Trophoblast cell (in vitro differentiated cells and primary cell): ENCODE results near the gene CLEC4E.

Experiments used
- DNase-seq, 2 donors: peaks; one replicate each; pipeline ENCODE4 v3.0.0-alpha.2; 2016
- H2AFZ ChIP-seq: 2 replicates; pipeline ENCODE4 v1.6.1; 2013; ENCODE audit warnings: low read length, moderate library complexity, mild to moderate bottlenecking; ENCODE audit not compliant: insufficient read depth, poor library complexity
- H2AK5ac ChIP-seq: 2 replicates; pipeline ENCODE4 v1.6.1; 2013; ENCODE audit warnings: mild to moderate bottlenecking, low read length
- H2BK120ac ChIP-seq: 2 replicates; pipeline ENCODE4 v1.6.1; 2013; ENCODE audit warnings: low read length, mild to moderate bottlenecking, moderate library complexity; ENCODE audit not compliant: insufficient read depth, poor library complexity
- H2BK12ac ChIP-seq: 2 replicates; pipeline ENCODE4 v1.6.1; 2013; ENCODE audit warnings: mild to moderate bottlenecking, low read length, moderate library complexity
- H2BK5ac ChIP-seq: 2 replicates; pipeline ENCODE4 v1.6.1; 2013; ENCODE audit warnings: low read length, low read depth, moderate library complexity, mild to moderate bottlenecking; ENCODE audit not compliant: poor library complexity
- H3K14ac ChIP-seq: 2 replicates; pipeline ENCODE4 v1.6.1; 2013; ENCODE audit warnings: mild to moderate bottlenecking, low read length
- H3K18ac ChIP-seq: 2 replicates; pipeline ENCODE4 v1.6.1; 2013; ENCODE audit warnings: mild to moderate bottlenecking, low read length
- H3K23ac ChIP-seq: 2 replicates; pipeline ENCODE4 v1.6.1; 2013; ENCODE audit warnings: low read length
- H3K27ac ChIP-seq: 2 replicates; pipeline ENCODE4 v1.5.1; 2013; ENCODE audit warnings: low read depth, mild to moderate bottlenecking, inconsistent platforms, low read length, moderate library complexity
- H3K27me3 ChIP-seq: 2 replicates; pipeline ENCODE4 v1.6.1; 2013; ENCODE audit warnings: inconsistent platforms, mild to moderate bottlenecking, low read length, moderate library complexity; ENCODE audit not compliant: insufficient read depth
- H3K36me3 ChIP-seq, 2 experiments: 1 replicate in 1 of 2; 2 replicates in 1 of 2; pipeline ENCODE4 v1.6.1; 2013; ENCODE audit warnings: low read length in 2 of 2, mild to moderate bottlenecking in 2 of 2, moderate library complexity in 1 of 2; ENCODE audit not compliant: insufficient read depth in 2 of 2, control insufficient read depth in 1 of 2
- H3K4ac ChIP-seq: 2 replicates; pipeline ENCODE4 v1.6.1; 2013; ENCODE audit warnings: low read depth, mild to moderate bottlenecking, low read length, moderate library complexity
- H3K4me1 ChIP-seq, 2 experiments: 1 replicate in 1 of 2; 2 replicates in 1 of 2; pipeline ENCODE4 v1.6.1; 2013; ENCODE audit warnings: low read length in 2 of 2, mild to moderate bottlenecking in 2 of 2, moderate library complexity in 1 of 2; ENCODE audit not compliant: insufficient read depth in 2 of 2, control insufficient read depth in 1 of 2
- H3K4me2 ChIP-seq: 2 replicates; pipeline ENCODE4 v1.6.1; 2013; ENCODE audit warnings: inconsistent platforms, mild to moderate bottlenecking, low read length, moderate library complexity
- H3K4me3 ChIP-seq: 2 replicates; pipeline ENCODE4 v1.5.1; 2013; ENCODE audit warnings: mild to moderate bottlenecking, low read depth, low read length, inconsistent platforms
- H3K79me1 ChIP-seq: one replicate; pipeline ENCODE4 v1.6.1; 2013; ENCODE audit warnings: low read length
- H3K79me2 ChIP-seq: 2 replicates; pipeline ENCODE4 v1.6.1; 2013; ENCODE audit warnings: low read length, mild to moderate bottlenecking; ENCODE audit not compliant: control insufficient read depth, insufficient read depth, poor library complexity
- H3K9ac ChIP-seq: 2 replicates; pipeline ENCODE4 v1.6.1; 2013; ENCODE audit warnings: mild to moderate bottlenecking, low read length
- H3K9me3 ChIP-seq: 2 replicates; pipeline ENCODE4 v1.6.1; 2013; ENCODE audit warnings: low read depth, mild to moderate bottlenecking, control low read depth, inconsistent platforms, low read length; ENCODE audit not compliant: insufficient read depth
- H4K12ac ChIP-seq: 2 replicates; pipeline ENCODE4 v1.6.1; 2013; ENCODE audit warnings: low read depth, mild to moderate bottlenecking, low read length, moderate library complexity
- H4K8ac ChIP-seq: 2 replicates; pipeline ENCODE4 v1.6.1; 2013; ENCODE audit warnings: low read depth, mild to moderate bottlenecking, low read length, moderate library complexity
- H4K91ac ChIP-seq: one replicate; pipeline ENCODE4 v1.6.1; 2013; ENCODE audit warnings: low read depth, mild to moderate bottlenecking, low read length, moderate library complexity
- WGBS: extraction: QIAGEN DNeasy Blood & Tissue Kit; methylation state at CpG from one replicate; pipeline ENCODE4 v1.1.7; 2013; ENCODE audit warnings: missing lambda C conversion rate; ENCODE audit not compliant: insufficient read length, insufficient coverage; ENCODE audit errors: extremely low coverage; 5-methylcytosine and 5-hydroxymethylcytosine counted together

CLEC4E gene

DNA sequence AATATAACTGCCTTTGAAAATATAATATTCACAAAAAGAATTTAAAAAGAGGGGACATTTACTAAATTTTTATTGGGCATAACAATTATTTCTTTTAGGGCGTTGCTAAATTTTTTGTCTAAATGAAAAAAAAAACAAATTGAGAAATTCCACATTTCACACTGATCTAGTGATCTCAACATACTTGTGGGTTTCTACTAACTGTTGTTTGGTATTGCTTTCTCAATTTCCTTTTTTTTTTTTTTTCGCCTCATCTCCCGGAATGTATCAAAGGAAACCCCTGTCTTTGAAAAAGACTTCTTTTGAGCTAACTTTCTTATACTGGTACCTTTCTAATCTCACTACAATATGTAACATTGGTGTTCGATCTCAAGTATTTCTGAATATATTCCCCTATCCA lies 27.4 kb downstream of the CLEC4E start, which contains the start of gene CLEC4D:
TSS of gene CLEC4D (plus strand) at position 248 of the 400 bp plus-strand sequence. CDS start 230 bp downstream, outside the sequence.
- no peak within 1 kb of the TSS for H4K91ac ChIP-seq
- H2AK5ac ChIP-seq: no peak within 1 kb of the TSS
- DNase-seq: no peak
- no CpG with 5 or more reads among the region's 4 CpGs for WGBS
- H3K4me1 ChIP-seq: no peaks in the 10 kb centered on the region
- no peak within 1 kb of the TSS for H3K9ac ChIP-seq
- no peaks in the 10 kb centered on the region for H3K36me3 ChIP-seq
- H2BK120ac ChIP-seq: no peak within 1 kb of the TSS
- H3K27me3 ChIP-seq: no peaks in the 10 kb centered on the region
- H3K79me2 ChIP-seq: no peaks in the 10 kb centered on the region
- H3K27ac ChIP-seq: no peak within 1 kb of the TSS
- H2BK12ac ChIP-seq: no peak within 1 kb of the TSS
- no peaks in the 10 kb centered on the region for H3K79me1 ChIP-seq
- no peak within 1 kb of the TSS for H3K4me3 ChIP-seq
- no peak within 1 kb of the TSS for H3K23ac ChIP-seq
- H3K4ac ChIP-seq: no peak within 1 kb of the TSS
- H2AFZ ChIP-seq: no peak within 1 kb of the TSS
- no peak within 1 kb of the TSS for H4K8ac ChIP-seq
- H3K14ac ChIP-seq: no peak within 1 kb of the TSS
- H3K4me2 ChIP-seq: no peak within 1 kb of the TSS
- H4K12ac ChIP-seq: no peak within 1 kb of the TSS
- no peaks in the 10 kb centered on the region for H3K9me3 ChIP-seq
- H2BK5ac ChIP-seq: no peak within 1 kb of the TSS
- no peak within 1 kb of the TSS for H3K18ac ChIP-seq

DNA sequence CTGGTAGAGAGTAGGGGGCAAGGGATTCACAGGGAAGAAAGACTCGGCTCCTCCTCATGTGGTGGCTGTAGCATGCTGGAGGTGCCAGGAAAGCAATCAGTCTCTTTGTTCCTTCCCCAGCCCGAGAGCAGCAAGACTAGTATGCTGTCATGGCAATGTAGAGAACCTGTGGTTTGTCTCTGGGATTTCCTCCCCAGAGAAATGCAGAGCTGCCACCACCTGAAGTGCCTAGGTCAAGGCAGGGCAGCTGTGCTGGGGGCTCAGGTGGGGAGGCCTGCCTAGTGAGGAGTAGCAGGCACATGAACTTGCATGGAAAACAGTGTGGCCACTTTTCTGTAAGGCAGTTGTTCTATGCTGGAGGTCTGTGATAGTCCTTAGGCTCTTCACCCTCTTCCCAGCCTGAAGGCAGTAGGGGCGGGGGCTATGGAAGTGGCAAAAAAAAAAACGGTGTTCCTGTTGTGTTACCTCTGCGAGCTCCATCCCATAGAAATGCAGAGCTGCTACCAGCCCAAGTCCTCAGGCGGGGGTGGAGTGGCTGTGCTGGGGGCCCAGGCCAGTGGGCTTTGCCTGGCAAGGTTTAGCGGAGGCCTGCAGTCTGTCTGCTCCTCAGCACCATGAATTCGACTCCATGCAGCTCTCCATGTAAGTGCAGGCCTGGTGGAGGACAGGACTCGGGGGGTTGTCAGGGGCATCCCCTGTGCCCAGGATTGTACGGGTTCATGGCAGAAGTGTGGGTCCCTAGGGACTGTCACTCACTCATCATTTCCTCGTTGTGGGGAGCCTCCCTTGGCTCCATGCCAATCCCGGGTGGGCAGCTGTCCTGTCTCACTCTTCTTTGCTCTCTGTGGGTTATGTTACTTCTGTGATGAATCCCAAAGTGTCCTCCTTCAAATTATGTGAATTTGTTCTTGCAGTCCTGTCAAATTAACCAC lies 31.5 kb downstream of the CLEC4E start:
- Histone ChIP-seq H3K9me3 (no peaks in the 10 kb centered on the region), H4K8ac (no peak overlapping the region), H4K91ac (no peak overlapping the region), H3K27ac (no peak overlapping the region), H2AK5ac (no peak overlapping the region), H2BK120ac (no peak overlapping the region), H2BK5ac (no peak overlapping the region), H3K4me2 (no peak overlapping the region), H3K36me3 (no peaks in the 10 kb centered on the region), H2BK12ac (no peak overlapping the region), H3K79me2 (no peaks in the 10 kb centered on the region), H3K14ac (no peak overlapping the region), H3K79me1 (no peaks in the 10 kb centered on the region), H3K27me3 (no peaks in the 10 kb centered on the region), H3K4me3 (no peak overlapping the region), H3K9ac (no peak overlapping the region), H4K12ac (no peak overlapping the region), H2AFZ (no peak overlapping the region), H3K18ac (no peak overlapping the region), H3K4me1 (no peaks in the 10 kb centered on the region), H3K4ac (no peak overlapping the region), H3K23ac (no peak overlapping the region)
- WGBS: no CpG with 5 or more reads among the region's 12 CpGs
- no peak for DNase-seq

DNA sequence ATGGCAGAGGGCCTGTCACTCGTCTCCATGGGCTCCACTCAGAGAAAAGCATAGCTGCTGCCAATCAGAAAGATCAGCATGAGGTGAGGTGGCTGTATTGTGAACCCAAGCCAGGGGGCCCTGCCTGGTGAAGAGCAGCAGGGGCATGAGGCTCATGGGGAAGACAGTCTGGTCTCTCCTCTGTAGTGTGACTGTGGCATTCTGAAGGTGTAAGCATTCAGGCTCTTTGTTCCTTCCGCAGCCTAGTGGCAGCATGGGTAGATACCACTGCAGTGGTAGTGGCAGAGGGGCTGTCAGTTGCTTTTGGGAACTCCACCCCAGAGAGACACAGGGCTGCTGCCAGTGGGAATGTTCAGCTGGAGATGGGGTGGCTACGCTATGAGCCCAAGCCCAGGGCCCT lies 32.5 kb downstream of the CLEC4E start:
- no peak overlapping the region for H2BK5ac ChIP-seq
- no peak overlapping the region for H3K4ac ChIP-seq
- H4K12ac ChIP-seq: no peak overlapping the region
- no peak overlapping the region for H2AFZ ChIP-seq
- no peaks in the 10 kb centered on the region for H3K4me1 ChIP-seq
- H4K8ac ChIP-seq: no peak overlapping the region
- H3K79me2 ChIP-seq: no peaks in the 10 kb centered on the region
- no peaks in the 10 kb centered on the region for H3K27me3 ChIP-seq
- H3K9ac ChIP-seq: no peak overlapping the region
- no peak overlapping the region for H3K4me2 ChIP-seq
- H3K14ac ChIP-seq: no peak overlapping the region
- H3K36me3 ChIP-seq: no peaks in the 10 kb centered on the region
- DNase-seq: no peak
- H3K27ac ChIP-seq: no peak overlapping the region
- no CpG with 5 or more reads among the region's 3 CpGs for WGBS
- H3K79me1 ChIP-seq: no peaks in the 10 kb centered on the region
- H2AK5ac ChIP-seq: no peak overlapping the region
- no peak overlapping the region for H2BK12ac ChIP-seq
- H3K23ac ChIP-seq: no peak overlapping the region
- no peaks in the 10 kb centered on the region for H3K9me3 ChIP-seq
- H2BK120ac ChIP-seq: no peak overlapping the region
- H4K91ac ChIP-seq: no peak overlapping the region
- no peak overlapping the region for H3K18ac ChIP-seq
- H3K4me3 ChIP-seq: no peak overlapping the region

- no CpG with 5 or more reads among the region's 3 CpGs for WGBS
Observed at GRCh38 chr12:8507596-8507995, 33.1 kb downstream of the CLEC4E start.

More at GRCh38 chr12:8507596-8507995, 33.1 kb downstream of the CLEC4E start:
- Histone ChIP-seq H2BK12ac (no peak overlapping the region), H4K12ac (no peak overlapping the region), H4K8ac (no peak overlapping the region), H3K14ac (no peak overlapping the region), H2AFZ (no peak overlapping the region), H2BK120ac (no peak overlapping the region), H3K18ac (no peak overlapping the region), H3K27me3 (no peaks in the 10 kb centered on the region), H3K9ac (no peak overlapping the region), H3K9me3 (no peaks in the 10 kb centered on the region), H3K36me3 (no peaks in the 10 kb centered on the region), H3K4me1 (no peaks in the 10 kb centered on the region), H3K79me2 (no peaks in the 10 kb centered on the region), H4K91ac (no peak overlapping the region), H3K27ac (no peak overlapping the region), H2BK5ac (no peak overlapping the region), H3K79me1 (no peaks in the 10 kb centered on the region), H2AK5ac (no peak overlapping the region), H3K4ac (no peak overlapping the region), H3K4me2 (no peak overlapping the region), H3K4me3 (no peak overlapping the region), H3K23ac (no peak overlapping the region)
- no peak for DNase-seq
